PFSK-1 (cell line): ENCODE data around the gene ASMTL.

ENCODE experiments used
- FOXP2 ChIP-seq: optimal IDR thresholded peaks from 2 replicates; pipeline ENCODE3; 2011; ENCODE audit warnings: borderline replicate concordance, control low read depth, inconsistent platforms; ENCODE audit not compliant: insufficient read depth; ENCODE audit errors: extremely low read length, extremely low read depth
- POLR2AphosphoS5 ChIP-seq: IDR thresholded peaks from 2 replicates; pipeline ENCODE4 v1.6.1; 2012; ENCODE audit warnings: low read depth, mild to moderate bottlenecking, control low read depth, low read length, moderate library complexity
- REST ChIP-seq, 2 experiments: IDR thresholded peaks; 2 replicates each; pipeline versions ENCODE4 v1.6.1 to v1.8.0; 2011 to 2012; ENCODE audit warnings: low read depth in 2 of 2, low read length in 2 of 2, control low read depth in 1 of 2, inconsistent platforms in 1 of 2, mild to moderate bottlenecking in 1 of 2, moderate library complexity in 1 of 2; ENCODE audit not compliant: insufficient read depth in 1 of 2
- SIN3A ChIP-seq: IDR thresholded peaks from 2 replicates; pipeline ENCODE4 v1.6.1; 2012; ENCODE audit warnings: mild to moderate bottlenecking, low read length, moderate library complexity, borderline replicate concordance; ENCODE audit not compliant: insufficient read depth
- TAF1 ChIP-seq: IDR thresholded peaks from 2 replicates; pipeline ENCODE4 v1.6.1; 2012; ENCODE audit warnings: low read length, control low read depth, borderline replicate concordance; ENCODE audit not compliant: insufficient read depth

- TF ChIP-seq TAF1 (no peak), SIN3A (no peak), REST (IDR thresholded peaks at IDR 0.05; ENCODE audit: insufficient read depth in 1 of 2, low read depth in 2 of 2, low read length in 2 of 2) (no peak), POLR2AphosphoS5 (no peak), FOXP2 (no peak)
Observed at GRCh38 chrX:1425381-1425780, 27.3 kb downstream of the ASMTL start.
